Mesendoderm (in vitro differentiated cells): Measurements from ENCODE around the gene DCAF11.

Experiments used
- DNase-seq: peaks from one replicate; pipeline ENCODE4 v3.0.0; 2013
- H2AK5ac ChIP-seq: 2 replicates; pipeline ENCODE4 v1.6.1; 2013; ENCODE audit warnings: low read length, inconsistent platforms
- H2BK120ac ChIP-seq: 2 replicates; pipeline ENCODE4 v1.6.1; 2013; ENCODE audit warnings: low read depth, mild to moderate bottlenecking, low read length, moderate library complexity, mixed read lengths
- H2BK15ac ChIP-seq: replicated peaks from 2 replicates; pipeline ENCODE4 v1.6.1; 2013; ENCODE audit warnings: low read depth, mild to moderate bottlenecking, moderate library complexity
- H2BK5ac ChIP-seq: 2 replicates; pipeline ENCODE4 v1.6.1; 2013; ENCODE audit warnings: low read length, inconsistent platforms
- H3K18ac ChIP-seq: 2 replicates; pipeline ENCODE4 v1.6.1; 2013; ENCODE audit warnings: mild to moderate bottlenecking, low read length, mixed read lengths
- H3K23ac ChIP-seq: one replicate; pipeline ENCODE4 v1.6.1; 2013; ENCODE audit warnings: low read length
- H3K27ac ChIP-seq: 2 replicates; pipeline ENCODE4 v1.5.1; 2013; ENCODE audit warnings: low read depth, mild to moderate bottlenecking, inconsistent platforms, low read length, moderate library complexity
- H3K27me3 ChIP-seq: 2 replicates; pipeline ENCODE4 v1.6.1; 2013; ENCODE audit warnings: low read length, control low read depth, mild to moderate bottlenecking, inconsistent platforms; ENCODE audit not compliant: insufficient read depth, poor library complexity
- H3K36me3 ChIP-seq: 2 replicates; pipeline ENCODE4 v1.6.1; 2013; ENCODE audit warnings: low read length, inconsistent platforms; ENCODE audit not compliant: control insufficient read depth, insufficient read depth
- H3K4ac ChIP-seq: one replicate; pipeline ENCODE4 v1.6.1; 2013; ENCODE audit warnings: low read depth, mild to moderate bottlenecking, low read length, moderate library complexity
- H3K4me1 ChIP-seq: 2 replicates; pipeline ENCODE4 v1.6.1; 2013; ENCODE audit warnings: low read depth, low read length, inconsistent platforms; ENCODE audit not compliant: control insufficient read depth
- H3K4me2 ChIP-seq: 2 replicates; pipeline ENCODE4 v1.6.1; 2013; ENCODE audit warnings: low read length
- H3K4me3 ChIP-seq: 2 replicates; pipeline ENCODE4 v1.5.1; 2013; ENCODE audit warnings: mild to moderate bottlenecking, low read length
- H3K56ac ChIP-seq: one replicate; pipeline ENCODE4 v1.6.1; 2013; ENCODE audit warnings: low read length
- H3K79me1 ChIP-seq: 2 replicates; pipeline ENCODE4 v1.6.1; 2013; ENCODE audit warnings: low read length, inconsistent platforms
- H3K79me2 ChIP-seq: 2 replicates; pipeline ENCODE4 v1.6.1; 2013; ENCODE audit warnings: mild to moderate bottlenecking, low read length; ENCODE audit not compliant: control insufficient read depth, insufficient read depth
- H3K9ac ChIP-seq: 2 replicates; pipeline ENCODE4 v1.6.1; 2013; ENCODE audit warnings: low read length, inconsistent platforms
- H4K5ac ChIP-seq: one replicate; pipeline ENCODE4 v1.6.1; 2013; ENCODE audit warnings: low read length
- H4K8ac ChIP-seq: one replicate; pipeline ENCODE4 v1.6.1; 2013; ENCODE audit warnings: low read depth, mild to moderate bottlenecking, control low read depth, low read length, moderate library complexity
- whole genome bisulfite sequencing: extraction: QIAGEN DNeasy Blood & Tissue Kit; methylation state at CpG from one replicate; pipeline ENCODE4 v1.1.7; 2013; ENCODE audit warnings: low lambda C conversion rate, missing lambda C conversion rate; ENCODE audit not compliant: insufficient coverage; ENCODE audit errors: extremely low coverage; 5-methylcytosine and 5-hydroxymethylcytosine counted together

Gene DCAF11

DNA sequence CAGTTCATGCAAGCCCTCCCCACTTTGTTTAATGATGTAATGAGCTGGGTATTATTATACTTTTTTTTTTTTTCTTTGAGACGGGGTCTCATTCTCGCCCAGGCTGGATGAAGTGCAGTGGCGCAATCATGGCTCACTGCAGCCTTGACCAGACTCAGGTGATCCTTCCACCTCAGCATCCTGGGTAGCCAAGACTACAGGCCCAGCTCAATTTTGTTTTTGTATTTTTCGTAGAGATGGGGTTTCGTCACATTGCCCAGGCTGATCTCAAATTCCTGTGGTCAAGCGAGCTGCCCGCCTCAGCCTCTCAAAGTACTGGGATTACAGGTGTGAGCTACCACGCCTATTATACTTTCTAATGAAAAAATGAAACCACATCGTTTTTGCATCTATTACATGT, 4.5 kb upstream of the DCAF11 start:
- Histone ChIP-seq H2BK15ac (no peak overlapping the region), H3K4me2 (no peak overlapping the region), H3K79me2 (no peaks in the 10 kb centered on the region), H3K23ac (no peak overlapping the region), H3K56ac (no peak overlapping the region), H2BK5ac (no peak overlapping the region), H3K9ac (no peak overlapping the region), H4K5ac (no peak overlapping the region), H2AK5ac (no peak overlapping the region), H3K4me1 (no peaks in the 10 kb centered on the region), H3K79me1 (no peaks in the 10 kb centered on the region), H3K27ac (no peak overlapping the region), H3K4ac (no peak overlapping the region), H2BK120ac (no peak overlapping the region), H3K4me3 (no peak overlapping the region), H4K8ac (no peak overlapping the region), H3K27me3 (no peaks in the 10 kb centered on the region), H3K36me3 (no peaks in the 10 kb centered on the region), H3K18ac (no peak overlapping the region)
- no CpG with 5 or more reads among the region's 9 CpGs for WGBS
- DNase-seq, result no peak

DNA sequence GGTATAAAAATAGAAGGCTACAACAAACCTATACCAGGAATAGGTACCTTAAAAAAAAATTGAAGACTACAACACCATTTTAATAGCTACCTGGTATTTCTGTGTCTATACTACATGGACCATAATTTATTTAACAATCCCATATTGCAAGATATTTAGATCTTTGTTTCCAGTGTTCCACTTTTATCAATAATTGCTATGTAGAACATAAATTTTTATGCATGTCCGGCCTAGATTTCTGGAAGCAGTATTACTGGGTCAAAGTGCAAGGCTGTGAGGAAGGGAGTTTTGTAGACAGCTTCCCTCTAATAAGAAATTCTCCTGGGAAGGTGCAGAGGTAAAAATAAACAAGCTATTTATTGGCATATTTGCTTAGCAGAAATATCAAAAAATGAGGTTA, 4.1 kb upstream of the DCAF11 start:
- H3K79me2 ChIP-seq, result no peaks in the 10 kb centered on the region
- H3K23ac ChIP-seq, result no peak overlapping the region
- H3K79me1 ChIP-seq, result no peaks in the 10 kb centered on the region
- DNase-seq, result no peak
- no peak overlapping the region for H3K9ac ChIP-seq
- WGBS, result no CpG with 5 or more reads among the region's 1 CpG
- no peaks in the 10 kb centered on the region for H3K36me3 ChIP-seq
- H3K4me3 ChIP-seq, result no peak overlapping the region
- H3K4me2 ChIP-seq, result no peak overlapping the region
- H3K27ac ChIP-seq, result no peak overlapping the region
- H2BK5ac ChIP-seq, result no peak overlapping the region
- H2BK15ac ChIP-seq, result no peak overlapping the region
- H2AK5ac ChIP-seq, result no peak overlapping the region
- no peak overlapping the region for H4K5ac ChIP-seq
- H4K8ac ChIP-seq, result no peak overlapping the region
- no peak overlapping the region for H3K18ac ChIP-seq
- no peak overlapping the region for H3K56ac ChIP-seq
- H3K4me1 ChIP-seq, result peaks cover under 1% of the 10 kb centered on the region
- H3K4ac ChIP-seq, result no peak overlapping the region
- no peak overlapping the region for H2BK120ac ChIP-seq
- no peaks in the 10 kb centered on the region for H3K27me3 ChIP-seq

DNA sequence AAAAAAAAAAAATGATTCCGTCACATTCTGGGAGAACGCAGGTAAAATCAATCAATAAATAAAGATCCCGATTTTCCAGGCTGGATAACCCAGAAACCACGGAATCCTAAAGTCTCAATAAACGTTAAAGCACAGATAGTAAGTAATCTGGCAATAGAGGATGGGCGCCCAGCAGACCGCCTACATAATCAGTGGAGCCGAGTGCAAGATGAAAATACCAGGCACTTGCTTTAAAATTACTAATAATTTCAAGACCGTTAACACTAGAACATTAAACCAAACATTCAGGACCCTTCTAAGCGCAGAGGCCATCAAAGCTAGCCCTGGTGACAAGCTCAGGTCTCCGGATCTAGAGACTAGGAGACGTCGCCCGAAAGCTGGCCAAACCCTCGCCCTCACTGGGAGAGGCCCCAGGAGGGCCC, 1.2 kb upstream of the DCAF11 start:
- peak overlapping the region; percentile 4 for H2BK120ac ChIP-seq
- H4K8ac ChIP-seq, result peak overlapping the region; percentile 88
- no CpG with 5 or more reads among the region's 15 CpGs for WGBS
- H3K23ac ChIP-seq, result no peak overlapping the region
- no peaks in the 10 kb centered on the region for H3K27me3 ChIP-seq
- H4K5ac ChIP-seq, result no peak overlapping the region
- H2AK5ac ChIP-seq, result no peak overlapping the region
- peak overlapping the region; percentile 97 for H3K56ac ChIP-seq
- peak overlapping the region; percentile 94 for H3K27ac ChIP-seq
- peak overlapping the region; percentile 91 for H3K9ac ChIP-seq
- H3K36me3 ChIP-seq, result no peaks in the 10 kb centered on the region
- no peak overlapping the region for H2BK15ac ChIP-seq
- H3K4ac ChIP-seq, result peak overlapping the region; percentile 64
- H3K4me1 ChIP-seq, result peaks cover 3% of the 10 kb centered on the region
- peak overlapping the region; percentile 43 for H3K18ac ChIP-seq
- H3K79me2 ChIP-seq, result peaks cover 2% of the 10 kb centered on the region
- peak overlapping the region; percentile 90 for H3K4me2 ChIP-seq
- no peak for DNase-seq
- peak overlapping the region; percentile 86 for H3K4me3 ChIP-seq
- H2BK5ac ChIP-seq, result peak overlapping the region; percentile 40
- peaks cover 11% of the 10 kb centered on the region for H3K79me1 ChIP-seq

DNA sequence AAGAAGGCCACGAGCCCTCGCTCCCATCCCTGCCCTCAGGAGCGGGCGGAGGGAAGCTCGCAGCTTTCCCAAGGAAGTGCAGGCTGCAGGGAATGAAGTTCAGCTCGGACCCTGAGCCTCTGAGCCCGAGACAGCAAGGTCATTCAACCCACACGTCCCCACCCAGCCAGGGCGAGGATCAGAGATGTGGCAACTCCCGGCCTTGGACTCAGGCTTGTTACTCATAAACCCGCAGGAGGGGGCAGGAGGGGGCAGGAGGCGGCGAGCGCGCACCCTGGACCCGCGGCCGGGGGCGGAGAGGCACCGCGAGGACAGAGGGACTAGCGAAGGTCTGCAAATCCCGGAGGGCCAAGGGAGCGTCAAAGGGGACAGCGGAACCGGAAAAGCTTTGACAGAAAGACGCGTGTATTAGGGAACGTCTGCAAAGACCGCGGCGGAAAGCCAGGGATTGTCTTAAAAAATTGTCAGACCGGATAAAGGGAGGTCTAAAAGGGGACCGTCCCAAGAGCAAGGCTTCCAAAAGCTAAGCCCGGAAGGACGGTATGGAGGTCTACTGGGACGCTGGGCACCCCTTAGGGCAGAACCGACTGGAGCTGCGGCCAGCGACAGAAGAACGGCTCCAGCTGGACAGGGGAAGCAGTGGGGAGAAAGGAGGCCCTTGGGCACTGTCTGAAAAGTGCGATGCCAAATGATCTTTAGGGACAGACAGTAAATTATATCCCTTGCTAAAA, 611 bp upstream of the DCAF11 start:
- Histone ChIP-seq H3K9ac (peak overlapping the region; percentile 91), H4K5ac (no peak overlapping the region), H3K36me3 (no peaks in the 10 kb centered on the region), H3K23ac (no peak overlapping the region), H4K8ac (peak overlapping the region; percentile 88), H3K4me1 (peaks cover 3% of the 10 kb centered on the region), H2BK5ac (peak overlapping the region; percentile 78), H3K79me2 (peaks cover 2% of the 10 kb centered on the region), H3K4ac (peak overlapping the region; percentile 64), H3K27ac (peak overlapping the region; percentile 94), H2BK15ac (no peak overlapping the region), H2BK120ac (peak overlapping the region; percentile 4), H2AK5ac (no peak overlapping the region), H3K56ac (peak overlapping the region; percentile 97), H3K4me3 (peak overlapping the region; percentile 86), H3K4me2 (peak overlapping the region; percentile 90), H3K27me3 (no peaks in the 10 kb centered on the region), H3K79me1 (peaks cover 11% of the 10 kb centered on the region), H3K18ac (peak overlapping the region; percentile 56)
- WGBS, result no CpG with 5 or more reads among the region's 42 CpGs
- DNase-seq, result peak; percentile 97

DNA sequence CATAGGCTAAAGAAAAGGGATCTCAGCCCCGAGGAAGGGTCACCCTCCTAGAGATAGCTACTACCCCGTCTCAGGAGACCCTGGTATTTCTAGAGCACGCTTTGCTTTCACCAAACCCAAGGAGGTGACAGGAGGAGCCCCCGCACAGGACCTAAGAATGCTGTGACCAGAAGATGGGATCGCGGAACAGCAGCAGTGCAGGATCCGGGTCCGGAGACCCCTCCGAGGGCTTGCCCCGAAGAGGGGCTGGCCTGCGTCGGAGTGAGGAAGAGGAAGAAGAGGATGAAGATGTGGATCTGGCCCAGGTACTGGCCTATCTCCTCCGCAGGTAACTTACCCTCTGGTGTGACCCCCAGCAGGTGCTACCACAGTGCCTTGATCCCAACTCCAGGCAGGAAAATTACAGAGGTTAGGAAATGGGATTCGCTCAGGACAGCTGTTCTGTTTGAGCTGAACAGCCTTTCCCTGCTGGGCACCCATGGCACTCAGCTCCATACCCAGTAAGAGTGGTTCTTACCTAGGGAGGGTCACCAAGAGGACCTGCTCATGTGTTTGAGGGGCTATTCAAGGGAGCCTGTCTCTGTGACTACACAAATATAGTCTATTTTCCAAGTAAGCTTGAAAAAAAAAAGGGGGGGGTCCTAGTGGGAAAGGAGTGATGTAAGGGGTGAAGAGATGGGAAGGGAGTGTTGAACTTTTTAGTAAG, 998 bp downstream of the DCAF11 start:
- H3K4me3 ChIP-seq, result peak overlapping the region; percentile 82
- H4K8ac ChIP-seq, result no peak overlapping the region
- H2BK120ac ChIP-seq, result no peak overlapping the region
- H3K9ac ChIP-seq, result peak overlapping the region; percentile 87
- H3K79me2 ChIP-seq, result peaks cover 2% of the 10 kb centered on the region
- no peak for DNase-seq
- no peak overlapping the region for H2AK5ac ChIP-seq
- peak overlapping the region; percentile 89 for H3K56ac ChIP-seq
- no peak overlapping the region for H2BK5ac ChIP-seq
- no peaks in the 10 kb centered on the region for H3K27me3 ChIP-seq
- peak overlapping the region; percentile 35 for H3K23ac ChIP-seq
- H2BK15ac ChIP-seq, result no peak overlapping the region
- H3K4me2 ChIP-seq, result peak overlapping the region; percentile 89
- H3K27ac ChIP-seq, result no peak overlapping the region
- H3K18ac ChIP-seq, result peak overlapping the region; percentile 29
- no peak overlapping the region for H4K5ac ChIP-seq
- peaks cover 3% of the 10 kb centered on the region for H3K4me1 ChIP-seq
- H3K4ac ChIP-seq, result no peak overlapping the region
- peaks cover 11% of the 10 kb centered on the region for H3K79me1 ChIP-seq
- WGBS, result no CpG with 5 or more reads among the region's 14 CpGs
- no peaks in the 10 kb centered on the region for H3K36me3 ChIP-seq
